CD14-positive monocyte (primary cell): ENCODE results near the gene USP11. TPM values are rescaled to one million over a fixed set of nuclear protein-coding genes. Genes with fewer than 3 reads are reported as not detected.

ENCODE experiments used
- DNase-seq, 3 donors: peaks; one replicate each; pipeline ENCODE4 v3.0.0-alpha.2; 2011 to 2022
- H2AFZ ChIP-seq: 2 replicates; pipeline ENCODE4 v1.6.0; 2012; ENCODE audit warnings: mild to moderate bottlenecking, low read depth, low read length, inconsistent platforms; ENCODE audit not compliant: insufficient read depth, poor library complexity, severe bottlenecking
- H3K27ac ChIP-seq, 2 donors: 1 replicate in 1 of 2; 2 replicates in 1 of 2; pipeline ENCODE4 v1.5.1; 2012 to 2013; ENCODE audit warnings: low read length in 2 of 2, control low read depth in 1 of 2, inconsistent platforms in 1 of 2, low read depth in 1 of 2, mild to moderate bottlenecking in 1 of 2
- H3K27me3 ChIP-seq, 2 donors: one replicate each; pipeline versions ENCODE4 v1.6.0 to v1.6.1; 2011 to 2013; ENCODE audit warnings: low read length in 2 of 2; ENCODE audit not compliant: control insufficient read depth in 2 of 2, insufficient read depth in 2 of 2
- H3K36me3 ChIP-seq, 2 donors: replicated peaks in 1 of 2; 1 replicate in 1 of 2; 2 replicates in 1 of 2; pipeline versions ENCODE4 v1.5.1 to v1.6.1; 2012 to 2013; ENCODE audit warnings: low read length in 2 of 2, control low read depth in 1 of 2, inconsistent platforms in 1 of 2, mild to moderate bottlenecking in 1 of 2; ENCODE audit not compliant: insufficient read depth in 2 of 2, control insufficient read depth in 1 of 2
- H3K4me1 ChIP-seq, 2 donors: 1 replicate in 1 of 2; 2 replicates in 1 of 2; pipeline versions ENCODE4 v1.5.1 to v1.6.1; 2012 to 2013; ENCODE audit warnings: low read length in 2 of 2, control low read depth in 1 of 2, inconsistent platforms in 1 of 2, mild to moderate bottlenecking in 1 of 2, moderate library complexity in 1 of 2; ENCODE audit not compliant: insufficient read depth in 2 of 2, control insufficient read depth in 1 of 2
- H3K4me2 ChIP-seq: replicated peaks from 2 replicates; pipeline ENCODE3; 2012; ENCODE audit warnings: low read length, moderate library complexity, mild to moderate bottlenecking; ENCODE audit not compliant: poor library complexity, severe bottlenecking; ENCODE audit errors: extremely low read depth
- H3K4me3 ChIP-seq, 3 experiments: fragments of 200-600 bp in 1 of 3; sonication (generic) in 1 of 3; replicated peaks in 1 of 3; 1 replicate in 2 of 3; 2 replicates in 1 of 3; pipeline ENCODE4 v1.5.1; 2011 to 2013; ENCODE audit warnings: low read length in 3 of 3, mild to moderate bottlenecking in 3 of 3, control low read depth in 2 of 3, low read depth in 2 of 3, inconsistent platforms in 1 of 3, moderate library complexity in 1 of 3
- H3K79me2 ChIP-seq: 2 replicates; pipeline ENCODE4 v1.6.0; 2012; ENCODE audit warnings: mild to moderate bottlenecking, control low read depth, inconsistent platforms, low read length, moderate library complexity; ENCODE audit not compliant: insufficient read depth
- H3K9ac ChIP-seq: 2 replicates; pipeline ENCODE4 v1.6.0; 2017; ENCODE audit warnings: low read length, mild to moderate bottlenecking; ENCODE audit not compliant: insufficient read depth, poor library complexity, severe bottlenecking
- H3K9me3 ChIP-seq, 2 donors: replicated peaks in 1 of 2; 1 replicate in 1 of 2; 2 replicates in 1 of 2; pipeline versions ENCODE4 v1.5.1 to v1.6.1; 2012 to 2013; ENCODE audit warnings: low read length in 2 of 2, control low read depth in 1 of 2; ENCODE audit not compliant: control insufficient read depth in 1 of 2, insufficient read depth in 1 of 2
- H4K20me1 ChIP-seq: 2 replicates; pipeline ENCODE4 v1.6.0; 2012; ENCODE audit warnings: mild to moderate bottlenecking, low read length, control low read depth, moderate library complexity; ENCODE audit not compliant: insufficient read depth
- H3K27ac Mint-ChIP-seq, 7 donors: one replicate each; pipeline ENCODE4 v1.8.0; 2020; ENCODE audit warnings: mild to moderate bottlenecking in 7 of 7, mixed read lengths in 7 of 7, moderate library complexity in 6 of 7, inconsistent platforms in 2 of 7
- H3K27me3 Mint-ChIP-seq, 3 donors: one replicate each; pipeline ENCODE4 v1.8.0; 2021 to 2022; ENCODE audit warnings: low read depth in 3 of 3, mild to moderate bottlenecking in 3 of 3, mixed read lengths in 3 of 3, moderate library complexity in 3 of 3, inconsistent platforms in 1 of 3
- H3K36me3 Mint-ChIP-seq, 2 donors: one replicate each; pipeline ENCODE4 v1.8.0; 2020; ENCODE audit warnings: mixed read lengths in 2 of 2, inconsistent platforms in 1 of 2, mild to moderate bottlenecking in 1 of 2
- H3K4me1 Mint-ChIP-seq: one replicate; pipeline ENCODE4 v1.8.0; 2020; ENCODE audit warnings: mild to moderate bottlenecking, mixed read lengths
- H3K4me3 Mint-ChIP-seq, 2 donors: one replicate each; pipeline ENCODE4 v1.8.0; 2020; ENCODE audit warnings: mild to moderate bottlenecking in 2 of 2, mixed read lengths in 2 of 2, moderate library complexity in 1 of 2
- H3K9me3 Mint-ChIP-seq, 7 donors: one replicate each; pipeline ENCODE4 v1.8.0; 2020 to 2022; ENCODE audit warnings: mixed read lengths in 7 of 7, mild to moderate bottlenecking in 6 of 7, moderate library complexity in 6 of 7, inconsistent platforms in 2 of 7
- WGBS: methylation state at CpG from one replicate; pipeline ENCODE4 v1.1.5; 2013; ENCODE audit warnings: missing lambda C conversion rate; ENCODE audit not compliant: insufficient coverage; 5-methylcytosine and 5-hydroxymethylcytosine counted together
- intact Hi-C, 2 donors: fragments of 100-400 bp; cut with micrococcal nuclease; formaldehyde crosslinking; loops; one replicate each; pipeline versions ENCODE4 v1.15.0 to v1.15.1; 2023
- polyA plus RNA-seq, 3 donors: library from polyadenylated mRNA; depleted of rRNA in 1 of 3; unstranded in 2 of 3; stranded (reverse) in 1 of 3; fragments of 300-500 nt in 2 of 3; fragments of >200 nt in 1 of 3; fragmentation: Illumina TruSeq in 2 of 3; gene quantifications; 1 replicate in 2 of 3; 2 replicates in 1 of 3; pipeline ENCODE4 v1.2.3, GENCODE V29; 2012 to 2021
- TF ChIP-seq, protein P1 (sequence below): fragments of 200-600 bp; IDR thresholded peaks from one replicate; pipeline ENCODE4 v1.8.0; 2022; ENCODE audit warnings: antibody characterized with exemption, mild to moderate bottlenecking

USP11 gene
- polyA plus RNA-seq, 3 donors = 6.7 to 9.7 (median 8.8) TPM

DNA sequence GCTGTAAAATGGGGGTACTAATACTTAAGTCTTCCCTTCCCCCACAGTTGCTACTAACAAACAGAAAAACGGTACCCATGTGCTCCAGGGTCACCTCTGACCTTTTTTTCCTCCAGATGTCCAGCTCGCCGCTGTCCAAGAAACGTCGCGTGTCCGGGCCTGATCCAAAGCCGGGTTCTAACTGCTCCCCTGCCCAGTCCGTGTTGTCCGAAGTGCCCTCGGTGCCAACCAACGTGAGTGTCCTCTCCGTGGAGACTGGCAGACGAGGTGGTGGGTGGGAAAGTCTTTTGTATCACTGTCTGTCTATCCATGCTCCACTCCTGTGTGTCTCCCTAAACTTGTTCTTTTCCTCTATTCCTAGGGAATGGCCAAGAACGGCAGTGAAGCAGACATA, 34.1 kb upstream of the USP11 start:
- Mint-ChIP-seq H3K4me1 (peaks cover 33% of the 10 kb centered on the region), H3K36me3 (peaks cover 60 to 87% of the 10 kb centered on the region in 2 donors), H3K27ac (peak overlapping the region in 3 of 7 donors; percentile 22 to 50 (median 26)), H3K27me3 (peaks cover 0 to 18% (median 0%) of the 10 kb centered on the region in 3 donors), H3K9me3 (no peaks in the 10 kb centered on the region), H3K4me3 (no peak overlapping the region)
- H3K27ac ChIP-seq = peak overlapping the region in 1 of 2 donors; percentile 1
- TF ChIP-seq, protein P1, sequence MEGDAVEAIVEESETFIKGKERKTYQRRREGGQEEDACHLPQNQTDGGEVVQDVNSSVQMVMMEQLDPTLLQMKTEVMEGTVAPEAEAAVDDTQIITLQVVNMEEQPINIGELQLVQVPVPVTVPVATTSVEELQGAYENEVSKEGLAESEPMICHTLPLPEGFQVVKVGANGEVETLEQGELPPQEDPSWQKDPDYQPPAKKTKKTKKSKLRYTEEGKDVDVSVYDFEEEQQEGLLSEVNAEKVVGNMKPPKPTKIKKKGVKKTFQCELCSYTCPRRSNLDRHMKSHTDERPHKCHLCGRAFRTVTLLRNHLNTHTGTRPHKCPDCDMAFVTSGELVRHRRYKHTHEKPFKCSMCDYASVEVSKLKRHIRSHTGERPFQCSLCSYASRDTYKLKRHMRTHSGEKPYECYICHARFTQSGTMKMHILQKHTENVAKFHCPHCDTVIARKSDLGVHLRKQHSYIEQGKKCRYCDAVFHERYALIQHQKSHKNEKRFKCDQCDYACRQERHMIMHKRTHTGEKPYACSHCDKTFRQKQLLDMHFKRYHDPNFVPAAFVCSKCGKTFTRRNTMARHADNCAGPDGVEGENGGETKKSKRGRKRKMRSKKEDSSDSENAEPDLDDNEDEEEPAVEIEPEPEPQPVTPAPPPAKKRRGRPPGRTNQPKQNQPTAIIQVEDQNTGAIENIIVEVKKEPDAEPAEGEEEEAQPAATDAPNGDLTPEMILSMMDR = no peak
- peaks cover 55 to 72% of the 10 kb centered on the region in 2 donors for H3K36me3 ChIP-seq
- peaks cover 81% of the 10 kb centered on the region for H4K20me1 ChIP-seq
- H3K4me3 ChIP-seq = no peak overlapping the region
- peaks cover 59% of the 10 kb centered on the region for H3K79me2 ChIP-seq
- WGBS = no CpG with 5 or more reads among the region's 15 CpGs
- no peaks in the 10 kb centered on the region for H3K9me3 ChIP-seq
- peaks cover 29 to 30% of the 10 kb centered on the region in 2 donors for H3K4me1 ChIP-seq
- H3K27me3 ChIP-seq = no peaks in the 10 kb centered on the region
- intact Hi-C loops = loop anchor here (10.0 kb wide), 3 partner anchors 186 to 636 kb away; partner anchors contain the start of gene ZNF81 (in 1 of the 2)
- H2AFZ ChIP-seq = no peak overlapping the region
- DNase-seq = no peak
- H3K4me2 ChIP-seq = no peak overlapping the region
- H3K9ac ChIP-seq = no peak overlapping the region

DNA sequence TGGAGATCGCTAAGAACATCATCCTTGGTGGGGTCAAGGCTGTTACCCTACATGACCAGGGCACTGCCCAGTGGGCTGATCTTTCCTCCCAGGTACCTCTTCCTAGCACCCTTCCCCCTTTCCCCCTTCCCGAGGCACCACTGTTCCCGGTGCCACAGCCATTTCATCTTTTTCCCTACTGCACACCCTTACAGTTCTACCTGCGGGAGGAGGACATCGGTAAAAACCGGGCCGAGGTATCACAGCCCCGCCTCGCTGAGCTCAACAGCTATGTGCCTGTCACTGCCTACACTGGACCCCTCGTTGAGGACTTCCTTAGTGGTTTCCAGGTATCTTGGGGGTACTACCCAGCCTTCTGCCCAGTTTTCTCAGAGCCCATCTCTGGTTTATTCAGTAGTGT, 33.5 kb upstream of the USP11 start:
- TF ChIP-seq, protein P1 = no peak
- 98% methylated on average over 8 of the region's 10 CpGs for WGBS
- Histone ChIP-seq H3K9me3 (no peaks in the 10 kb centered on the region), H3K27me3 (no peaks in the 10 kb centered on the region), H3K4me2 (no peak overlapping the region), H3K27ac (no peak overlapping the region), H3K4me3 (no peak overlapping the region), H3K9ac (no peak overlapping the region), H3K4me1 (peaks cover 28 to 29% of the 10 kb centered on the region in 2 donors), H2AFZ (no peak overlapping the region), H3K79me2 (peaks cover 53% of the 10 kb centered on the region), H3K36me3 (peaks cover 60 to 78% of the 10 kb centered on the region in 2 donors), H4K20me1 (peaks cover 85% of the 10 kb centered on the region)
- no peak overlapping the region for H3K4me3 Mint-ChIP-seq
- no peak for DNase-seq
- H3K9me3 Mint-ChIP-seq = no peaks in the 10 kb centered on the region
- peak overlapping the region in 2 of 7 donors; percentile 26 to 33 for H3K27ac Mint-ChIP-seq
- peaks cover 0 to 21% (median 0%) of the 10 kb centered on the region in 3 donors for H3K27me3 Mint-ChIP-seq
- H3K36me3 Mint-ChIP-seq = peaks cover 65 to 93% of the 10 kb centered on the region in 2 donors
- intact Hi-C loops = loop anchor here (10.0 kb wide), 3 partner anchors 186 to 636 kb away; partner anchors contain the start of gene ZNF81 (in 1 of the 2)
- H3K4me1 Mint-ChIP-seq = peaks cover 32% of the 10 kb centered on the region
